Skin of body (tissue), 2 donors: ENCODE data around the gene HSPA6. TPM values are rescaled to one million over a fixed set of nuclear protein-coding genes. Genes with fewer than 3 reads are reported as not detected.
A peak's percentile ranks its signal among the peaks of the same experiment; 100 is the strongest.
"Not testable (repeated sequence)": the region's sequence is repeated elsewhere in the genome, so short reads cannot be mapped to it uniquely, and the experiment has no call there.

ENCODE experiments used
- DNase-seq: peaks from one replicate; lab custom pipeline; 2025; lab: John Stamatoyannopoulos, UW
- total RNA-seq: library from RNA; depleted of rRNA; stranded (reverse); fragments of >200 nt; gene quantifications from one replicate; pipeline ENCODE4 v1.2.3, GENCODE V29; 2014

The HSPA6 gene
- total RNA-seq, 1 donor from 2014 or later, result 8.2 TPM

DNA sequence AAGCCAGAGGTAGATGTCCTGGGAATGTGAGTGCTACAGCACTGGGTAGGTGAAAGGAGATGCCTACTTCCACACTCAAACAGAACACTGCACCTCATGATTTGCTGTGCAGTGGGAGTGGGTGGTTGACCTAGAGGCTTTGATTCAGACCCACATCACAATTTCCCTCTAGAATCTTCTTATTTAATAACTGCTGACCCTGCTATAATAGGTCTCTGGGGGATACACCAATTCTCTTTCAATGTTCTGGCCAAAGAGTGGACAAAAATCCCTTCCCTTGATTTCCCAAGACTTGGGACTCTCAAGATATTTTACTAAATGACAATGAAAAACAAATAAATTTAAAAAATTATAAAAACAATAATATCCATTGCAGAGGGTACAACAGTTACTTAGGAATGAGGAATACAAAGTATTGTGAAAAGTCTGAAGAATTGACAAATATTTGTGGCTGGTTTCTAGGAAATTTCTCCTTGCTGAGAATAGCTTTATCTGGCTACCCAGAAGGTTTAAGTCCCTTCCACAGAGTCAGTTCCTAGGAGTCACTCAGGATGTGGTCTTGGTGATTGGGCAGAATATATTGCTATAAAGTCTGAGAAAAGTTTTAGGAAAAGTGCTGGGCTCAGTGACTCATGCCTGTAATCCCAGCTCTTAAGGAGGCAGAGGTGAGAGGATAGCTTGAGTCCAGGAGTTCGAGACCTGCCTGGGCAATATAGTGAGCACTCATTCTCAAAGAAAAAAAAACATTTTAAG, 21.5 kb upstream of the HSPA6 start:
- DNase-seq, result no peak

DNA sequence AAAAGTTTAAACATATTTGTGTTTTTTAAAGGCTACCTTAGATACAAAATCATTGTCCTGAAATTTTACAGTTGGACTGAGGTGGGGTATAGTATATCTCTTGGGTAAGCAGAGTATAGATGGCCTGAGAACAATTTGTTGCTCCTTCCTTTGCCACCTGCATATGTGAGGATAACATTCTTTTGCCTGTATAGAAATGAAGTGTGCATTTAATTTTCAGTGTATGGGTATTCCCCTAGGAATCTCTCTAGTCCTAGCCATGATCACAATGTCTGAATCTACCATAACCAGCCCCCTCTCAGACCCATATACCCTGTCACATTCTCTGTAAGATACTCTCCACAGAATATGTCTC, 21.0 kb upstream of the HSPA6 start:
- DNase-seq, result no peak

DNA sequence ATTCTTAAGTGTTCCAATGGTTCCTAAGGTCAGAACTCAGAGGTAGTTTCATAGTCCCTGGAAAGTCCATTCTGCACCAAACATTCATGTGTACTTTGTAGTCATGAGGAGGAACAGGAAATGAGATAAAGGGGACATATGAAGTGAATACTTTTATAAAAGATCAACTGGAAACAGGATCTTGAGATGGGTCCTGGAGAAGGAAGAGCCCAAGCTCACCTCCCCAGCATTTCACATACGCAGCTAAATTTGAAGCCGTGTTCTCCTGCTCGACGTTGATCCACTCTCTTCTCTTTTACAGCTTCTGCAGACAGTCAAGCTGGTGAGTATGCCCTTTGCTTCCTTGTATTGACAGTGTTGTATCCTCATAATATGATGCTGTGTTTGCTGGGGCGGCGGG, 18.7 kb upstream of the HSPA6 start:
- DNase-seq, result no peak

DNA sequence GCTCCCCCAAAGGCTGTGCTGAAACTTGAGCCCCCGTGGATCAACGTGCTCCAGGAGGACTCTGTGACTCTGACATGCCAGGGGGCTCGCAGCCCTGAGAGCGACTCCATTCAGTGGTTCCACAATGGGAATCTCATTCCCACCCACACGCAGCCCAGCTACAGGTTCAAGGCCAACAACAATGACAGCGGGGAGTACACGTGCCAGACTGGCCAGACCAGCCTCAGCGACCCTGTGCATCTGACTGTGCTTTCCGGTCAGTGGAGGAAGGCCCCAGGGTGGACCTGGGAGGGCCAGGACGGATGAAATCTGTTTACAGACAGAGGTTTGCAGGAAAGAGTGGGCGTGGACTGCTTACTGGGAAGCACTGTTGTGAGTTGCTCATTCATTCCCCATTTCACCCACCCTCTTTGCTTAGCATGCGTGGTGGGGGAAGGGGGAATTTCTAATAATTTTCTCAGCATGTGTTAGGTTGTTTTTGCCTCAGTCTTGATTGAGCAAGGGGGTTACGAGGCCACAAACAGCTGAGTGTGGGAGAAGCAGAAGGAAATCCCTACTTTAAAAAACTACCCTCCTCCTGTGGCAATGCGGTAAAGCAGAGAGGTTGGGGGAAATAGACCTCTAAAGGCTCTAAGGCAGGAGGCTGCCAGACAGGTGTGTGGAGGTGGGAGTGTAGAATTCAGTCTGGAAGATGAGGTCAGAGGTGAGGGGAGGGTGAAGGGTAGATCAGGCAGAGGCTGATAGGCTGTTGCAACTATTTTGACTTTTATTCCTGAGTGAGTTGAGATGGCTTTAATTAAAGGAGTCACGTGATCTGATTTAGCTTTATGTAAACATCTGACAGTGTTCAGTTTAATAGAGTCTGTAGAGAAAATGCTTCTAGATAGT, 17.8 kb upstream of the HSPA6 start:
- peak; percentile 40 for DNase-seq

DNA sequence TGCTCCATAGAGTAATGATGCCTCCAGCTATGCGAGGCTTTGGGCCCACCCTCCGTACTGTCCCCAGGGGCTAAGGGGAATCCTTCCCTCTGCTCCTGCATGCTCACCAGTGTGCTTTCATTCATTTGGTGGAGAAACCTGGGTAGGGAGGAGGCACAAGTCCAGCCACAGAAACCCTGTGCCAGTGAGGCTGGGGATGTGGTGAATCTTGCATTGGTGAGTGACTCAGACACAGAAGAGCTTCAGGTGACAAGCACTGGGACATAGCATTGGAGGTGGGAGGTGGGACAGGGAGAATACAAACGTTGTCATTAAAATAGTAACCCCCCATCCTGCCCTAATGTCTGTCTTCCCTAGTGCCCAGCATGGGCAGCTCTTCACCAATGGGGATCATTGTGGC, 13.9 kb upstream of the HSPA6 start:
- DNase-seq, result no peak

DNA sequence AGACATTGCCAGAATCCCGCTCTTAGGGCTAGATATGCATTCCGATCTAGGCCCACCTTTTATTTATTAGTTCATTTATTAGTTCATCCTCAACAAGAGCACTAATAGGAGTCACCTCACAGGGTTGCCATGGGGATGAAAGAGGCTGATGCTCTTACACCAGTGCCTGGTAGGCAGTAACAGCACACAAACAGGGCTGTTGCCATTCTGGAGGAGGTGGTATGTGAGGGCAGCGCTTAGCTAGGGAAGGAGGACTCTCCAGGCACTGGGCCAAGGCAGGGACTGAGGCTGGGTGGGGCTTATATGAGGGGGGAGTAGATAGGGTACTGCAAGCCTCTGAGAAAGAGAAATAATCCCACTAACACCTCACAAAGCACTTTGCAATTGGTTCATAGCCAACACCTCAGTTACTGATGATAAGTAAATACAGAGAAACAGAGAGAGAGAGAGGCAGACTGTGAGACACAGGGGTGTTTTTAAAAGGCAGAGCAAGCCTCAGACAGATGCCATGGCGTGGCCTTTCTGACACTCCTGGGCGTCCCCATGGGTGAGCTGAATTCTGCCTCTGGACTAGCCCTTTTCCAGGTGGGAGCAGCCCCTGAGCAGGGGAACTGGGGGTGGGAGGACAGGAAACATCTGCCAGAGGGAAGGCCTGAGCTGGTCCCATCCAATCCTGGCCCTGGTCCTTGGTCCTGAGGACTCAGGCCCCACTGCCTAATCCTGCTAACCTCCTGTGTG, 13.2 kb upstream of the HSPA6 start:
- DNase-seq, result no peak

DNA sequence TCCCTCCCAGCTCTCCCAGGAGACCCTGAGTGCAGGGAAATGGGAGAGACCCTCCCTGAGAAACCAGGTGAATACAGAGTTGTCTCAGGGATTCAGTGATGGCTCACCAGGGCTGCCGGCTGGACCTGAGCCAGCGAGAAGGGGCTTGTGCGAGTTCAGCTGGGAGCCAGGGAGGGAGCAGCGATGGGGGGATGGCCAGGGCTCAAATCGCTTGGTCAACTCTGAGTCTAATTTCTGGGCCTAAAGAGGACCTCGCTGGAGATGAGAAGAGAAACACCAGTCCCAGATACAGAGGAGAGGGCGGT, 12.6 kb upstream of the HSPA6 start:
- no peak for DNase-seq

DNA sequence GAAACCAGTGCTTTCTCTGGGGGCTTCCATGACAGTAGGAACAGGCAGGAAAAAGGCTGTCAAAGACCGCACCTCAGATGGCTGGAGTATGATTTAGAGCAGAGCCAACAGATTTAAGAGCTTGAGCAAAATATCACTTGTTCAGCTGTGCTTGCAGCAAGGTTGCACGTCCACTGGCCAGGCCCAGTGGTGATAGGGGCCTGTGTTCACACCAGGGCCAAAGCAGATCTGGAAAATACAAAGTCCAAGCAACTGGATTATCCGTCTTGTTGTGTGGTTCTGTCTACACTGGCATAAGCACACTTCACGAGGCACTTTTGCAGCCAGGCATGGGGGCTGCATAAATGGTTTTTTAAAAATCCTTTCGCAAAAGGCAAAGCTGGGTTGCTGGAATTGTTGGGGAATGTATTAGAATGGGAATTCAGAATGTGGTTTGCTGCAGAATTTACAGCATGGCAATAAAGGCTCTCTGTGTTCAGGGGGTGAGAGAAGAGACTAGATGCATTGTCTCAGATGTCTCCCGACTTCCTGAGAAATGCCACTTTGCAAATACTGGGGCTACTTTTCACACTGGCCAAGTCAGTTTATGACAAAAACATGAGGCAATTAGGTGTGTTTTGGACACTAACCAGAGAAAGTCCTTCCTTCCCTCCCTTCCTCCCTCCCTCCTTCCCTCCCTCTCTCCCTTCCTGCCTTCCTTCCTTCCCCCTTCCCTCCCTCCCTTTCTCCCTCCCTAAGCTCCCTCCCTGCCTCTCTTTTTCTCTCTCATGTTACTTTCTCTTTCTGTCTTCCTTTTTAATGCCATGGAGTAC, 11.5 kb upstream of the HSPA6 start:
- not testable (repeated sequence) for DNase-seq

DNA sequence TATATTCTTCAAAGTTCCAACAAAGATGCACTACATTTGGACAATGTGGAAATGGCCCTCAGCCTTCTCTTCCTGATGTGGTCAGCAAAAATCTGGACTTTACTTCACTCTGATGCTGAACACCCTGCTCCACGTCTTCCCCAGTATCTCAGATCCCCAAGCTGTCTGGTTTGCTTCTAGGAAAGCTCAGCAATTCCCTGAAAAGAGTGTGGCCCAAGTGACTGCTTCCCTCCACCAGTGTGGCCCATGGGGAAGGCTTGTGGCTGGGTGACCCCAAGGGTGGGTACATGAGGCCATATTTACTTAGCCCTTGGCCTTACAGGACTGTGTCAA, 10.9 kb upstream of the HSPA6 start:
- DNase-seq, result not testable (repeated sequence)

DNA sequence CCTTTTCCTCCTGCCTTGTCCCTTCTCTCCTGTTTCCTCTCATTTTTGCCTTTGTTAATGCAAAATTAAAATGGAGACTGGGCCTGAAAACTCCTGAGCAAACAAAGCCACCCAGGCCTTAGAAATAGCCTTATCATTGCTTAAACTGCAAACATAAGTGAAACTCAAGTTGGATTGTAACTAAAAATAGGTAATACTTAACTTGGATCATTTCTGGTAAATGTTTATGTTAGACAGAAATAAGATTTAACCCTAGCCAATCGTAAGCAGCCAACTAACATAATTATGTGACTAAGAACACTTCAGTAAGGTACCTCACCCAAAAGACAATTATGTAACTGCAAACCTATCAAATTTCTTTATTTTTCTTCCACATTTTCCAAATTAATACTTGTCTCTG, 10.4 kb upstream of the HSPA6 start:
- DNase-seq, result not testable (repeated sequence)

DNA sequence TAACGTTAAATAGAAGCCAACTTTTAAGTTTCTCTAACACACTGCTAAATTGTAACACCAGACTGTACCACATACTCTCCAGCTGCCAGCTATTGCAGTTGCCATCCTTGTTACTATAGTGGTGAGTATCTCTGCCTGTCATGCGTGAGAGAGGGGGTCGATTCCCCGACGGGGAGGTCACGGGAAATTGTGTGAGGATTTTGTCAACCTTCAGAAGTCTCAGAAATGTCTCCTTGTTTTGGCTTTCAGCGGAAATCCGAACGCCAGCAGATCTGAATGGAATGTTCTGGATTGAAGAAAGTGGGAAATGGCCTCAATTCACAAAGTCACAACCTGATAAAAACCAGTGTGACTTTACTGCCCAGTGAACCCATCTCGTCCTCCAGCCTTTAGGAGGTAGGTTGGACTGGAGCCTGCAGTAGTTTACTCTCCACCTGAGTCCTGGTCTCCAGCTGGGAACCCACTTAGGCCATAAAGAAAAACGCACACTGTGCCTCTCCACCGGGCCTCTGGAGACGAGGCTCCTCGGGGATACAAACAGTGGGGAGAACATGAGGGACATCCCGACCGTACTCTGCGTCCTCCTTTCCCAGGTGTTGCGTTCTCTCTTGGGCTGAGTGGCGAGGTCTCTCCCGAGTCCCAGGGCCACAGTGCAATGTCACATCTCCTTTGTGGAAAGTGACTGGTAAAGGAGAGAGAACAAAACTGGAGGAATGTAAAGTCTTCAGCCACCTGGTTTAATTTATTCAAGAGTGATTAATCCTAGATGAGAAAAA, 1.1 kb upstream of the HSPA6 start:
- DNase-seq, result not testable (repeated sequence)

DNA sequence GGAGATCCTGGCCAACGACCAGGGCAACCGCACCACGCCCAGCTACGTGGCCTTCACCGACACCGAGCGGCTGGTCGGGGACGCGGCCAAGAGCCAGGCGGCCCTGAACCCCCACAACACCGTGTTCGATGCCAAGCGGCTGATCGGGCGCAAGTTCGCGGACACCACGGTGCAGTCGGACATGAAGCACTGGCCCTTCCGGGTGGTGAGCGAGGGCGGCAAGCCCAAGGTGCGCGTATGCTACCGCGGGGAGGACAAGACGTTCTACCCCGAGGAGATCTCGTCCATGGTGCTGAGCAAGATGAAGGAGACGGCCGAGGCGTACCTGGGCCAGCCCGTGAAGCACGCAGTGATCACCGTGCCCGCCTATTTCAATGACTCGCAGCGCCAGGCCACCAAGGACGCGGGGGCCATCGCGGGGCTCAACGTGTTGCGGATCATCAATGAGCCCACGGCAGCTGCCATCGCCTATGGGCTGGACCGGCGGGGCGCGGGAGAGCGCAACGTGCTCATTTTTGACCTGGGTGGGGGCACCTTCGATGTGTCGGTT, 477 bp downstream of the HSPA6 start:
- not testable (repeated sequence) for DNase-seq

DNA sequence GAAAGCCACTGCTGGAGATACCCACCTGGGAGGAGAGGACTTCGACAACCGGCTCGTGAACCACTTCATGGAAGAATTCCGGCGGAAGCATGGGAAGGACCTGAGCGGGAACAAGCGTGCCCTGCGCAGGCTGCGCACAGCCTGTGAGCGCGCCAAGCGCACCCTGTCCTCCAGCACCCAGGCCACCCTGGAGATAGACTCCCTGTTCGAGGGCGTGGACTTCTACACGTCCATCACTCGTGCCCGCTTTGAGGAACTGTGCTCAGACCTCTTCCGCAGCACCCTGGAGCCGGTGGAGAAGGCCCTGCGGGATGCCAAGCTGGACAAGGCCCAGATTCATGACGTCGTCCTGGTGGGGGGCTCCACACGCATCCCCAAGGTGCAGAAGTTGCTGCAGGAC, 981 bp downstream of the HSPA6 start:
- DNase-seq, result not testable (repeated sequence)

DNA sequence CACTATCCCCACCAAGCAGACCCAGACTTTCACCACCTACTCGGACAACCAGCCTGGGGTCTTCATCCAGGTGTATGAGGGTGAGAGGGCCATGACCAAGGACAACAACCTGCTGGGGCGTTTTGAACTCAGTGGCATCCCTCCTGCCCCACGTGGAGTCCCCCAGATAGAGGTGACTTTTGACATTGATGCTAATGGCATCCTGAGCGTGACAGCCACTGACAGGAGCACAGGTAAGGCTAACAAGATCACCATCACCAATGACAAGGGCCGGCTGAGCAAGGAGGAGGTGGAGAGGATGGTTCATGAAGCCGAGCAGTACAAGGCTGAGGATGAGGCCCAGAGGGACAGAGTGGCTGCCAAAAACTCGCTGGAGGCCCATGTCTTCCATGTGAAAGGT, 1.6 kb downstream of the HSPA6 start:
- DNase-seq, result not testable (repeated sequence)

DNA sequence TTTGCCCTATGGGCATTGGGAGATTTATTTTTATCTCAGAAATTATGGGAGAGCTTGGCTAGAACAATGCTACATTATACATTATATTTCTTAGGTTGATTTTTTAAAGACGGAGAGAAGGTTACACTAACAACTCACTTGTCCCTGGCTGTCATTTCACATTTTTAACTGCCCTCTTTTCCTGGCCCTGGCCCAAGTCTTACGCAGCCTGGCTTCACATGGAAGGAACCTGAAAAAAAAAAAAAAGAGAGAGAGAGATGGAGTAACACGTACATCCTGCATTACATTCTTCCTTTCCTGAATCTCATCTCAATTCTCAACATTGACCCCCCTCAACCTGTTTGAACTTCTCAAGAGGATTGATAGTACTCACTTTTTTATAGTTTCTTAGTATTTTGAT, 4.2 kb downstream of the HSPA6 start:
- not testable (repeated sequence) for DNase-seq

DNA sequence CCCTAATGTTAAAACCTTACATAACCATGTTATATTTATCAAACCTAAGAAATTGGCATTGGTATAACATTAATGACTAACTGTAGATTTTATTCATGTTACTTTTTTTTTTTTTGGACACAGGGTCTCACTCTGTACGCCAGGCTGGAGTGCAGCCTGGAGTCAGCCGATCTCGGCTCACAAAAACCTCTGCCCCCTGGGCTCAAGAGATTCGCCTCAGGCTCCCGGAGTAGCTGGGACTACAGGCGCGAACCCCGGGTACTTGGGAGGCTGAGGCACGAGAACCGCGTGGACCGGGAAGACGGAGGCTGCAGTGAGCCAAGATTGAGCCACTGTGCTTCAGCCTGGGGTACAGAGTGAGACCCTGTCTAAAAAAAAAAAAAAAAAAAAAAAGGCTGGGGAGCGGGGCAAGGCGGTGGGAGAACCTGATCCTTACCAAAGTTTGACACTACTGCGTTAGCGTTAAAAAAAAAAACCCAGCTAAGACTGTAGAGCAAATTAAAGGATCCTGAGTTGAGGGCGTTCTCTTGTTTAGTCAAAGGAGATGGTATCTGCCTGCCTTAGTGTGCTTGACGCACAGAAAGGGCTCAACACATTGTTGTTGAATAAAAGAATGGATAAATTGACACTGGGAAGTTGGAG, 5.2 kb downstream of the HSPA6 start:
- DNase-seq, result not testable (repeated sequence)

DNA sequence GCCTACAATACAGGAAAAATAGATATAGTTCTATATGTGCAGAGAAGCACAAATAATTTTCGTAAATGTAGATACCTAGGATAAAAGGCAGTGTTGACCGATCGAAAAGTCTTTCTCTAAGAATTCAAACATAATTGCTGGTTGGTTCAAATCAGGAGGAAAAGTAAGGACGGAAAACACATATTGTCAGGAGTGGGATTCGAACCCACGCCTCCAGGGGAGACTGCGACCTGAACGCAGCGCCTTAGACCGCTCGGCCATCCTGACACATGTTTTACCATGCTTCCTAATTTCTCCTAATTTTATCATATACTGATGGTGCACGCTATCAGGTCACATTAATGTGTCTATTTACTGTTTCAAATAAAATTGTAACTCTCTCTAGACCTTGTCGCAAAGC, 5.8 kb downstream of the HSPA6 start:
- DNase-seq, result peak; percentile 24

DNA sequence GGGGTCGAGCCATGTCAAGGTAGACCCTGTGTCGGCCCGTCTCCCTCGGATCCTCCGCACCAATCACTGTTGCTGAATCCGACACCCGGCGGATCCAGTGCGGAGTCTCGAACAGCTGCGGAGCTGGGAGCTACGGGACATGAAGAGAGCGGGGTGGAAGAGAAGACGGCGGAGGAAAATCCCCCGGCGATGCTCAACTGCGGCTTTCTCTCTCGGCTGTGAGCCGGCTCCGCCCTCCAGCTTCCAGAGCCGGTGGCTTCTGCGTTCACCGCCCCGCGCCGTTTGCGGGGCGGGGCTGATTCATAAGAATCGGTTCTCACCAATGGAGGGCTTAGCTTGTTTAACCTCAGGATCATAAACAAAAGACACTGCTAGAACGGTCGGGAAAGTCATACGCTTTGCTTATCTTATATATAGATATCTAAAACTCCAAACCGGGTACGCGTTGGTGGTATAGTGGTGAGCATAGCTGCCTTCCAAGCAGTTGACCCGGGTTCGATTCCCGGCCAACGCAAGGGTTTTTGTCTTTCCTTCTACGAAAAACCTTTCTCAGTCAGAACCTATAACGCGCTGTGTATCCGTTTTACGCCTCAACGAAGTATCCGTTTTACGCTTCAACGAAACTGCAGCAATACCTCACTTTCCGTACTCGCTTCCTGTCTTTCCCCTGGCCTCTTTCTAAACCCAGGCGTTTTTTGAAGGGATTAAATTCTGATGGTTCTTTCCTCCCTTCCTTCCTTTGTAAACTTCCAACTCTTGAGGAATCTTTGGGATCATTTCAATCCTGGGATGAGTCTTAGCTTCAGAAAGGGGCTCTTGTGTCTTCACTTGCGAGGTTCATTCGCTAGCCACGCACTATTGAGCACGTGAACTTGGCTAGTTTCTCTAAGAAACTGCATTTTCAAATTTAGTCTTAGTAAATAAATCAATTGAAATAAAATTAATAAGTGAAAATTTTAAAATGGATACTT, 6.6 kb downstream of the HSPA6 start:
- peak; percentile 81 for DNase-seq
